IPS DF 6.9 (cell line): ENCODE measurements around the gene TUBB2B.
"Not testable (repeated sequence)": the region's sequence is repeated elsewhere in the genome, so short reads cannot be mapped to it uniquely, and the experiment has no call there.

Experiments
- DNase-seq: peaks from one replicate; pipeline ENCODE4 v3.0.0-alpha.2; 2013; ENCODE audit warnings: low read depth, low spot score
- H3K27ac ChIP-seq: one replicate; pipeline ENCODE4 v1.5.1; 2013; ENCODE audit warnings: low read length, control low read depth
- H3K27me3 ChIP-seq: 2 replicates; pipeline ENCODE4 v1.6.1; 2013; ENCODE audit warnings: mild to moderate bottlenecking, low read length; ENCODE audit not compliant: control insufficient read depth, insufficient read depth
- H3K36me3 ChIP-seq: 2 replicates; pipeline ENCODE4 v1.6.1; 2013; ENCODE audit warnings: low read length; ENCODE audit not compliant: control insufficient read depth, insufficient read depth
- H3K4me1 ChIP-seq: 2 replicates; pipeline ENCODE4 v1.6.1; 2013; ENCODE audit warnings: low read length; ENCODE audit not compliant: control insufficient read depth, insufficient read depth
- H3K4me3 ChIP-seq: 2 replicates; pipeline ENCODE4 v1.5.1; 2013; ENCODE audit warnings: mild to moderate bottlenecking, low read length
- H3K9me3 ChIP-seq: 2 replicates; pipeline ENCODE4 v1.6.1; 2013; ENCODE audit warnings: low read length, inconsistent platforms; ENCODE audit not compliant: control insufficient read depth, insufficient read depth
- WGBS: extraction: QIAGEN DNeasy Blood & Tissue Kit; methylation state at CpG from one replicate; pipeline ENCODE4 v1.1.7; 2013; ENCODE audit warnings: mixed read lengths, missing lambda C conversion rate; ENCODE audit not compliant: insufficient read length, insufficient coverage; 5-methylcytosine and 5-hydroxymethylcytosine counted together

The TUBB2B gene

DNA sequence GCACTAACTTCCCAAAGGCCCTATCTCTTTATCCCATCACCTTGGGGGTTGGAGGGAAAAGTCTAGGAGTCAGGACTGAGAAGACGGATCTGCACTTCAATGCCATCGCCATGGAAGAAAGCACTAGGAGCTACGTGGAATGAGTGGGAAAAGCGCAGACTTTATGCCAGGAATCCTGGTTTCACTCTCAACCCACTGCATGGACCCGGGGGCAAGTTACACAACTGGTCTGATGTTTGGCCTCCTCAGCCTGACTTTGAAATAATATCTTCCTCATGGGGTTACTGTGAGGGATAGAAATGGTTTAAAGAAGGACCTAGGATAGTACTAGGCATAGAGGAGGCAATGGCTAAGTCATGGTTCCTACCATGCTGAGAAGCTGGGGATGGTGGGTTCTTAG is 17.8 kb upstream of the TUBB2B start:
- whole genome bisulfite sequencing = no CpG with 5 or more reads among the region's 5 CpGs

DNA sequence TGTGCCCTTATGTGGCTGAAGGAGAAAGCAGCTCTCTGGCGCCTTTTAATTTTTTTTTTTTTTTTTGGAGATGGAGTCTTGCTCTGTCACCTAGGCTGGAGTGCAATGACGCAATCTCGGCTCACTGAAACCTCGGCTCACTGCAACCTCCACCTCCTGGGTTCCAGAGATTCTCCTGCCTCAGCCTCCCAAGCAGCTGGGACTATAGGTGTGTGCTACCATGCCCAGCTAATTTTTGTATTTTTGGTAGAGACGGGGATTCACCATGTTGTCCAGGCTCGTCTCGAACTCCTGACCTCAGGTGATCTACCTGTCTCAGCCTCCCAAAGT is 17.3 kb upstream of the TUBB2B start:
- not testable (repeated sequence) for H3K27me3 ChIP-seq, H3K36me3 ChIP-seq, H3K4me3 ChIP-seq, H3K27ac ChIP-seq, DNase-seq, H3K9me3 ChIP-seq, H3K4me1 ChIP-seq
- WGBS = no CpG with 5 or more reads among the region's 7 CpGs

More for the DNA sequence above, 17.8 kb upstream of the TUBB2B start:
- Histone ChIP-seq H3K27ac (no peak overlapping the region), H3K27me3 (no peaks in the 10 kb centered on the region), H3K4me3 (no peak overlapping the region), H3K9me3 (no peaks in the 10 kb centered on the region), H3K36me3 (no peaks in the 10 kb centered on the region), H3K4me1 (peaks cover 2% of the 10 kb centered on the region; the same call in 1 of the 2 replicates)
- no peak for DNase-seq

DNA sequence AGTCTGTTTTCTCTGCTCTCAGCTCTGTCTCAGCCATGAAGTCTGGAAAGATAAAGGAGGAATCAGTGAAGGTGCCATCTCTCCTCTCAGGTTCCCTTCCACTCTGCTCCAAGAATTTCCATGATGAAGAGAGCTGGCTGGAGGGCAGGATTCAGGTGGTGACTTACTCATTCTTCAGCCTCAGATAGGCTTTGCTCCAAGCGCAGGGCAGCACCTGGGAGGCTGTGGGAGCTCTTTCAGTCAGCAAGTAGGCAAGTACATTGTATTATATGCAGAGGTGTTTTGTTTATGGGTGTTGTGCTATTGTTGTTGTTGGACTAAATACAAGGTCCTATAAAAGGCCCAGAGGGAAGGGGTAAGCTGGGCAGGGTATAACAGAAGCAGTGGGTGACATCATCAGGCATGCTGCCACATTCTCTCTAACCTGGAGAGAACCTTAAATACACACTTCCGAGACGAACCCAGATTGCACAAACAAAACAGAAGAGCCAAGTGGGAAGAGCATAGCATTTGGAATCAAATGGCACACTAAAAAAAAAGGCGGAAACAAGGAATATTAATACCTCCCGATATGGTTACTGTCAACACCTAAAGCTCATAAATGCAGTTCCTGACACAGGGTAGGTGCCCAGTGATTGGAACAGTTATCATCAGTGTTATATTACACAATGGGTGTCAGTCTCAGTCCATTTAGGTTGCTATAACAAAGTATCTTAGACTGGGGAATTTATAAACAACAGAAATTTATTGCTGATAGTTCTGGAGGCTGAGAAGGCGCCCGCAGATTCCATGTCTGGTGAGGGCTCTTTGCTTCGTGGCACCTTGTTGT is 16.8 kb upstream of the TUBB2B start:
- Histone ChIP-seq H3K27ac (no peak overlapping the region), H3K27me3 (no peaks in the 10 kb centered on the region), H3K4me3 (no peak overlapping the region), H3K4me1 (peaks cover 2% of the 10 kb centered on the region; the same call in 1 of the 2 replicates), H3K36me3 (no peaks in the 10 kb centered on the region), H3K9me3 (no peaks in the 10 kb centered on the region)
- WGBS = no CpG with 5 or more reads among the region's 8 CpGs
- no peak for DNase-seq

DNA sequence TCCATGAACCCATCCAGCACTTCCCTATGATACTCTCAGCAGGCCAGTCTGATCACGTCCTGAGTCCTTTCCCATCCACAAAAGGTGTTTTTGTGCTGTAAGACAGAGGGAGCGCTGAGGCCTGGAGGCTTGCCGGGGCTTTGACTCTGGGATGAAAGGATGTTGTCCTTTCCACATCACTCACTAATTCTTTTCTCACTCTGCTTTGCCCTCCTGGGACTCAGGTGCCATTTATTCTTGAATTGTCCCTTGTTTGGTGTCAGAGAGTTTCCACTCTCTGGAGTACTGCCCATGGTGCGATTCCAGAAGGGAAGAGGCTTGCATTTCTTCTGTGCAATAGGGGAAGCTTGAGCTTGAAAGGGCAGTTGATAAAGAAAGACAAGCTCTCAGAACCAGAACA is 15.3 kb upstream of the TUBB2B start:
- H3K36me3 ChIP-seq = no peaks in the 10 kb centered on the region
- no peak overlapping the region for H3K27ac ChIP-seq
- H3K9me3 ChIP-seq = no peaks in the 10 kb centered on the region
- H3K4me1 ChIP-seq = no peaks in the 10 kb centered on the region; the same call in 1 of the 2 replicates
- H3K27me3 ChIP-seq = no peaks in the 10 kb centered on the region
- WGBS = no CpG with 5 or more reads among the region's 4 CpGs
- no peak for DNase-seq
- no peak overlapping the region for H3K4me3 ChIP-seq

DNA sequence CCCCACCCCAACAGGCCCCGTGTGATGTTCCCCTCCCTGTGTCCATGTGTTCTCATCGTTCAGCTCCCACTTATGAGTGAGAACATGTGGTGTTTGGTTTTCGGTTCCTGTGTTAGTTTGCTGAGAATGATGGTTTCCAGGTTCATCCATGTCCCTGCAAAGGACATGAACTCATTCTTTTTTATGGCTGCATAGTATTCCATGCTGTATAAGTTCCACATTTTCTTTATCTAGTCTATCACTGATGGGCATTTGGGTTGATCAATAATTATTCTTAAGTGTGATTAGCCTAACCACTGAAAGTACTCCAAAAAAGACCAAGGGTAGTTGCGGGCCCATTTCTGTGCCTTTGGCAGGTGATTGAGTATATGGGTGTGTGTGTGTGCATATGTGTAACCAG is 14.3 kb upstream of the TUBB2B start:
- H3K9me3 ChIP-seq, H3K36me3 ChIP-seq, H3K4me3 ChIP-seq, H3K27me3 ChIP-seq, H3K27ac ChIP-seq, H3K4me1 ChIP-seq, DNase-seq: not testable (repeated sequence)
- WGBS = no CpG with 5 or more reads among the region's 4 CpGs

DNA sequence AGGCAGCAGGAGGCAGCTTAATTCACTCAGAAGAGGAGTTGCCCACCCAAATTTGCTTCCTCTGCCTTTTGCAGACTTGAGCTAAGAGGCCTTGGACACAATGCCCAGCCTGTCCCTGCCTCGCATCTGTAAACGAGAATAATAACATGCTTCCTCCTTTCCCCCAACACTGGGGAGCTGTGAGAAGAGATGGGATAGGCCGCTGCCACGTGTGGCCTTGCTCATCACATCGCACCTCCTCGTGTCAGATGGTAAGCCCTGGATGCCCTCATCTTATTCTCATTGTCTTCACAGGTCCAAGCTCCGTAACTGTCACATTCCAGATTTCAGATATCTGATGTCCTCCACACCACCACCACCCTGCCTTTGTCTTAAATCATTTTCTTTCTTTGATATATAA is 13.1 kb upstream of the TUBB2B start:
- no CpG with 5 or more reads among the region's 7 CpGs for WGBS
- Histone ChIP-seq H3K36me3 (no peaks in the 10 kb centered on the region), H3K4me1 (no peaks in the 10 kb centered on the region), H3K27ac (no peak overlapping the region), H3K4me3 (no peak overlapping the region), H3K27me3 (no peaks in the 10 kb centered on the region), H3K9me3 (no peaks in the 10 kb centered on the region)
- DNase-seq = no peak

DNA sequence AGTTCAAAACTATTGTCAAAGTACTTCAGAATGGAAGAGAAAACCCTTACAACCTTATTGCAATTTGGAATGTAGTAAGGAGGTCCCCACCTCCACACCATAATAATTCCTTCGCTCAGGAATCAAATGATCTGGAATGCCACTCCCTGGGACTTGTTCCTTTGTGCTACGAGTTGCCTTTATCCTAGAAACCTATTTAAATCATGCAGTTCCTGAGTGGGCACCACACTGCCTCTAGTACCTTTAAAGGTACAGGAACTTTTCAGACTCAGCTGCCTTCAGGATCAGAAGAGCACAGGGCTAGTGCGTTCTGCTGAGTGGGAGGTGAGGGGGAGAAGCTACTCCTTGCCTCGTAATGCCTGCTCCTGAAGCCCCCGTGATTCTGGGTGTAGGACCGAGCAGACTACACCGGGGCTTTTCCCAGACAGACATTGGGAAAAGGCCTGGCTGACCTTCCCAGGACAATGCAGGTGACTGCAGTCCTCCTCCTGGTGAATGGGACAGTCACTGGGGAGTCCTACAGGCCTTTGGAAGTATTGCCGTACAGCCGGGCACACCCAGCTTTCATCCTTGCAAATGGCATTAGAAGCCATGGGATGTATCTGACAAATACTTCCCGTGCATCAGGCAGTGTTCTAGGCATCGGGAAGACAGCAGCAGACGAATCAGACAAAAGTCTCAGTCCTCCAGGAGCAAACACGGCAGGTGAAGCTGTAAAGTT is 11.8 kb upstream of the TUBB2B start:
- Histone ChIP-seq H3K27me3 (no peaks in the 10 kb centered on the region), H3K4me1 (no peaks in the 10 kb centered on the region; the same call in 1 of the 2 replicates), H3K9me3 (no peaks in the 10 kb centered on the region), H3K4me3 (no peak overlapping the region), H3K27ac (no peak overlapping the region), H3K36me3 (no peaks in the 10 kb centered on the region)
- WGBS = no CpG with 5 or more reads among the region's 13 CpGs
- no peak for DNase-seq

DNA sequence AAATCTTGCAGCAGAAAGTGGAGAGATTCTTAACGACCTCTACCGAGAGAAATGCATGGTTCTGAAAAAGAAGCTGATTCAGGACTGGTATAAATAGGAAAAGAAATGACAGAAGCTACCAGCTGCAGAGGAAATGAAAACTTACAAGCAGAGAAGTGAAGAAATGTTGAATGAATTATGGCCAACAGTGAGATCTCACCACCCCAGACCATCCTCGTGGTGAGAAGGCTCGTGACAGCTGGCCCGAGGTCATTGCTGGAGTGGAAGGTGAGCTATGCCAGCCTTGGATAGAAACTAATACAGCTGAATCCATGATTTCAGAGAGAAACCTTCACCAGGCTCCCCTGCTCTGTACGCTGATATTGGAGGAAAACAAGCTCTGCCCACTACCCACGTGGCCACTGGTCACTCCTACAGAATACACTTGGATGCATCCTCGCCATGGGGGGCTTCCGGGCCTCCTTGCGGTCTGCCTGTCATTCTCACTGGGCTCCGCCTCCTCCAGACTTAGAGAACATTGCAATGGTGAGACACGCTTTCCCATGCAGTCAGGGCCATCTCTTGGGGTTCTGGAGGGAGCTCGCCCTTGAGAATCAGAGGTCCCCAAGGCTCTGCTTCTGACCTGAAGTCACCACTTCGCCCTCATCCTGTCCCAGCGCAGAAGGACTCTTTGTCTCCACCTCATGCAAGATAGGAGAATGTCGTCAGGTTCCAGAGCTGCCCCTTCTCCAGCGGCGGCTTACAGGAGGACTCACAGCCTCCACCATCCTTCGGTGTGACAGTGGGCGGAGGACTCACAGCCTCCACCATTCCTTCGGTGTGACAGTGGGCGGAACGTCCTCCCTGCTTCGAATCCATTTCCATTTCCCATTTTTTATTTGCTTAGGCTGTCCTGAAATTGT is 10.6 kb upstream of the TUBB2B start:
- WGBS = no CpG with 5 or more reads among the region's 24 CpGs
- H3K27ac ChIP-seq = no peak overlapping the region
- H3K27me3 ChIP-seq = no peaks in the 10 kb centered on the region
- H3K36me3 ChIP-seq = no peaks in the 10 kb centered on the region
- H3K4me3 ChIP-seq = no peak overlapping the region
- no peak for DNase-seq
- no peaks in the 10 kb centered on the region; the same call in 1 of the 2 replicates for H3K4me1 ChIP-seq
- H3K9me3 ChIP-seq = no peaks in the 10 kb centered on the region

DNA sequence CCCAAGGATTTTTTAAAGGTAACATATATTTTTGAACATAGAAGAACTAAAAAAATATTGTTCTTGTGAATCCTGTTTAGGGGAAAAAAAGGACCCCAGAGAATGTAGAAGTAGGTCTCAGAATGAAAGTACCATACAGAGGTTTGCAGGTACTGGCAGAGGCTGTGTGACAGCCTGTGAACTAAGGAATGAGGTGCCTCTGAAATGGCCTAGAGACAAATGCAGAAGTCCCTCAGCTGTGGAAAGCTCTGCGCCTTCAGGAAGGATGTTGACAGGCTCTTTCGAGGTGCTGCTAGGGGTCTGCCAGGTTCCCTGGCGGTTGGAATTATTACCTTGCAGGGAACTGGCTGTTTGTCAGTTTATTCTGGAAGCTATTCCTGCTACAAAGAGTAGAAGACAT is 8.6 kb upstream of the TUBB2B start:
- no CpG with 5 or more reads among the region's 3 CpGs for WGBS
- Histone ChIP-seq H3K27me3 (no peaks in the 10 kb centered on the region), H3K27ac (no peak overlapping the region), H3K4me3 (no peak overlapping the region), H3K36me3 (no peaks in the 10 kb centered on the region), H3K9me3 (no peaks in the 10 kb centered on the region), H3K4me1 (no peaks in the 10 kb centered on the region; the same call in 1 of the 2 replicates)
- DNase-seq = no peak

DNA sequence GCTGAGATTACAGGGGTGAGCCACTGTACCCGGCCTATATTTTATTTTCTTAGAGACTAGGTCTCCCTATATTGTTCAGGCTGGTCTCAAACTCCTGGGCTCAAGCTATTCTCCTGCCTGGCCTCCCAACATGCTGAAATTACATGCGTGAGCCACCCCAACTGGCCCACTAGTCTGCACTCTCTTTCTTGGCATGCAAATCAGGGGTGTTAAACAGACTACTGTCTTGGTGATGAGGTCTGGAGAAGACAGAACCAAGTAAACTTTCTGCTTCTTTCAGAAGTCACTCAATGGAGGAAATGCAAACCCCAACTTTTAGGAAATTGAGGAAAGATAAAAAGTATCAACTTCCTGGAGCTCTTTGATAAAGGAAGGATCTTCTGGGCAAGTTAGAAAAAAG is 8.0 kb upstream of the TUBB2B start:
- no peaks in the 10 kb centered on the region for H3K9me3 ChIP-seq

More for the DNA sequence above, 8.0 kb upstream of the TUBB2B start:
- Histone ChIP-seq H3K27ac (no peak overlapping the region), H3K27me3 (no peaks in the 10 kb centered on the region), H3K36me3 (no peaks in the 10 kb centered on the region), H3K4me1 (no peaks in the 10 kb centered on the region; the same call in 1 of the 2 replicates), H3K4me3 (no peak overlapping the region)
- WGBS = no CpG with 5 or more reads among the region's 2 CpGs
- no peak for DNase-seq
